ENCODE data around the gene NT5C2. TPM values are rescaled to one million over a fixed set of nuclear protein-coding genes. Genes with fewer than 3 reads are reported as not detected.

Gene NT5C2
- total RNA-seq, 1 donor from 2014 or later = 41.0 TPM

- no peak for DNase-seq (ENCODE audit: low read depth)
- no peak overlapping the region for H3K4me3 ChIP-seq (ENCODE audit: low read depth, low read length)
- TF ChIP-seq CTCF (conservative IDR thresholded peaks at IDR 0.05; ENCODE audit: low read depth, low read length) = no peak
Measured at GRCh38 chr10:103055105-103055504, 138.0 kb downstream of the NT5C2 start.

GRCh38 chr10:103054621-103055020, 138.5 kb downstream of the NT5C2 start:
- no peak overlapping the region for H3K4me3 ChIP-seq (ENCODE audit: low read depth, low read length)
- no peak for DNase-seq (ENCODE audit: low read depth)
- TF ChIP-seq CTCF (conservative IDR thresholded peaks at IDR 0.05; ENCODE audit: low read depth, low read length) = no peak

DNA sequence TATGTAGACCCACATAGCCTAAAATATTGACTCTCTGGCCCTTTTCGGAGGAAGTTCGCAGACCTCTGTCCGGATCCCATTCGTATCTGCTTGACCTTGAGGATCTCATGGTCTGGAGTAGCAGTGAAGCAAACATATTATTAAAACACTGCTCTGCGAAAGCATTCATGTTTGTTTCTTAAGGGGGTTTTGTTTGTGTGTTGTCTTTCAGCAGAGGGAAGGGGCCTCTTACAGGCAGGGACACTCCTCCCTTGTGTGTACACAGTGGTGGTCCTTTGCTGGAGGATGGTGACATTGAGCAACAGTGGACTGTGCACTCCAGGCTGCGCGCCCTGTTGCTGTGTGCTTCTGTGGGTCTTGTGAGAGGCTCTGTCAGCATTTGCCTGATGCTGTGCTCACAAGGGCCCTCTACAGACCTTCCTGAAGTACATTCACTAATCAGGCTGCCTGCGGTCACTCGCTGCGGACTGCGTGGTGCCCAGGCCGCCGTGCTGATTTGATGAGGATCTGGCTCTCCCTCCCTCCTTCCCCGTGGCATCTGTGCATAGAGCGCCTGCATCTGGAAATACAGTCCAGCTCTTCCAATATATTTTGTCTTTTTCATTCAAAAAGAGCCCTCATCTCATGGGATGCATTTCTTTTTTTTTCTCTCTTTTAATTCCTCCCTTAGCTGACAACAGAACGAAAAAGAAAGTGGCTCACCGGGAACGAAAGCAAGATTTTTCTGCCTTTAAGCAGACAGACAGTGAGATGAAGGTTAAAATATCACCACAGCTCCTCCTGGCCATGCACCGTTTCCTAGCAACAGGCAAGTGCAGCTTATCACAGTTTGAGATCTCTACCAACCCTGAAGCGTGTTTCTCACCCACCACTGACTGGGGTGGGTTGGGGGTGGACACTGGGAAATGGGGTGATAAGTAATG, 139.2 kb downstream of the NT5C2 start:
- peak; percentile 37 for DNase-seq (ENCODE audit: low read depth)
- H3K4me3 ChIP-seq (ENCODE audit: low read depth, low read length) = peak overlapping the region; percentile 55
- TF ChIP-seq CTCF (conservative IDR thresholded peaks at IDR 0.05; ENCODE audit: low read depth, low read length) = peak; percentile 63

DNA sequence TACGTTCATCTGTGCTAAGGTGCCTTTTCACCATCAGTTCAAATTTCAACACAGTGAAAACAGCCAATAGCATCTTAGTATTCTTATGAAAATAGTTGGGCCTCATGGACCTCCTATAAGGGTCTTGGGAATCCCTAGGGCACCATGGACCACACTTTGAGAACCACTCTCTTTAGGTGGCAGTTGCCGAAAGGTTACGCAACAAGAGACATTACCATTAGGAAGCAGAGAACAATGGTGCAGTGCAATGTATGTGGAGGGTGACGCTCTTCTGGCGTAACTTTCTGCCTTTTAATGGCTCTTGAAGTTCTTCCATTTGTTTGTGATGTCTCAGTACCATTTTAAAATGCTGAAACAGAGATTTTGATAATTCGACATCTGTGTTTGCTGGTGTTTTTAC, 143.8 kb downstream of the NT5C2 start:
- TF ChIP-seq CTCF (conservative IDR thresholded peaks at IDR 0.05; ENCODE audit: low read depth, low read length) = no peak
- DNase-seq (ENCODE audit: low read depth) = no peak
- no peak overlapping the region for H3K4me3 ChIP-seq (ENCODE audit: low read depth, low read length)

DNA sequence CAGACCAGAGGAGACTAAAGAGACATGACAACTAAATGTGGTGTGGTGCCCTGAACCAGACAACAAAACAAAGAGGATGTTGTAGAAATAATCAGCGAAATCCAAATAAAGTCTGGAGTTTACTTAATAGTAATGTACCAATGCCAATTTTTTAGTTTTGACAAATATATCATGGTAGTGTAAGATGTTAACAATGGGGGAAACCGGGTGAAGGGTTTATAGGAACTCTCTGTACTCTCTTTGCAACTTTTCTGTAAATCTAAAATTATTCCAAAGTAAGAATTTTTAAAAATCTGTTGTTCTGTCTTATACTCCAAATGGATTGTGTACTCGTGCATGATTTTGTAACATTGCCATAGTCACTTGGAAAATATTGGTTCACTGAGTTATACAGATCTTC, 145.7 kb downstream of the NT5C2 start:
- no peak overlapping the region for H3K4me3 ChIP-seq (ENCODE audit: low read depth, low read length)
- no peak for DNase-seq (ENCODE audit: low read depth)
- no peak for TF ChIP-seq CTCF (conservative IDR thresholded peaks at IDR 0.05; ENCODE audit: low read depth, low read length)

GRCh38 chr10:103045961-103046360, 147.1 kb downstream of the NT5C2 start:
- TF ChIP-seq CTCF (conservative IDR thresholded peaks at IDR 0.05; ENCODE audit: low read depth, low read length) = no peak
- no peak for DNase-seq (ENCODE audit: low read depth)
- H3K4me3 ChIP-seq (ENCODE audit: low read depth, low read length) = no peak overlapping the region
